Endodermal cell (in vitro differentiated cells): ENCODE measurements around the gene CTU2. TPM values are rescaled to one million over a fixed set of nuclear protein-coding genes. Genes with fewer than 3 reads are reported as not detected.

Experiments
- DNase-seq: peaks from one replicate; pipeline ENCODE4 v3.0.0-alpha.2; 2017
- H3K27ac ChIP-seq: 2 replicates; pipeline ENCODE4 v1.5.1; 2013; ENCODE audit warnings: mild to moderate bottlenecking, low read depth, low read length, moderate library complexity
- H3K27me3 ChIP-seq: 2 replicates; pipeline ENCODE4 v1.6.1; 2013; ENCODE audit warnings: mild to moderate bottlenecking, low read length, moderate library complexity; ENCODE audit not compliant: insufficient read depth, control insufficient read depth, poor library complexity, severe bottlenecking
- H3K36me3 ChIP-seq: 2 replicates; pipeline ENCODE4 v1.7.0; 2013; ENCODE audit warnings: mild to moderate bottlenecking, low read length, moderate library complexity; ENCODE audit not compliant: control insufficient read depth, insufficient read depth
- H3K4me1 ChIP-seq: one replicate; pipeline ENCODE4 v1.7.0; 2013; ENCODE audit warnings: low read length; ENCODE audit not compliant: control insufficient read depth, insufficient read depth
- H3K4me3 ChIP-seq: 2 replicates; pipeline ENCODE4 v1.5.1; 2013; ENCODE audit warnings: mild to moderate bottlenecking, low read length, moderate library complexity
- H3K9ac ChIP-seq: 2 replicates; pipeline ENCODE4 v1.6.1; 2013; ENCODE audit warnings: mild to moderate bottlenecking, low read length, moderate library complexity; ENCODE audit not compliant: poor library complexity, severe bottlenecking; ENCODE audit errors: extremely low read depth
- H3K9me3 ChIP-seq: 2 replicates; pipeline ENCODE4 v1.6.1; 2013; ENCODE audit warnings: mild to moderate bottlenecking, low read length, moderate library complexity; ENCODE audit not compliant: control insufficient read depth
- H3K27ac Mint-ChIP-seq: 2 replicates; pipeline ENCODE4 v1.8.0; 2020; ENCODE audit warnings: mixed read lengths
- H3K27me3 Mint-ChIP-seq: 2 replicates; pipeline ENCODE4 v1.8.0; 2021; ENCODE audit warnings: mild to moderate bottlenecking, mixed read lengths; ENCODE audit not compliant: insufficient read depth
- H3K36me3 Mint-ChIP-seq: 2 replicates; pipeline ENCODE4 v1.8.0; 2020; ENCODE audit warnings: low read depth, mixed read lengths
- H3K4me1 Mint-ChIP-seq: 2 replicates; pipeline ENCODE4 v1.8.0; 2020; ENCODE audit warnings: mixed read lengths
- H3K4me3 Mint-ChIP-seq: 2 replicates; pipeline ENCODE4 v1.8.0; 2020; ENCODE audit warnings: mild to moderate bottlenecking, moderate library complexity, mixed read lengths
- H3K9me3 Mint-ChIP-seq: 2 replicates; pipeline ENCODE4 v1.8.0; 2020; ENCODE audit warnings: mild to moderate bottlenecking, mixed read lengths
- WGBS, 2 experiments: methylation state at CpG; one replicate each; pipeline versions ENCODE4 v1.1.5 to v1.1.7; 2013; ENCODE audit warnings: missing lambda C conversion rate in 2 of 2, mixed read lengths in 1 of 2; ENCODE audit not compliant: insufficient coverage in 1 of 2, insufficient read length in 1 of 2; 5-methylcytosine and 5-hydroxymethylcytosine counted together
- long read RNA-seq, 4 experiments: library from polyadenylated mRNA in 2 of 4; library from RNA in 1 of 4; library from capped mRNA in 1 of 4; stranded (forward) in 3 of 4; unstranded in 1 of 4; transcript quantifications; one replicate each; pipeline ENCODE4 v2.0.0, GENCODE V29; 2020 to 2021; ENCODE audit warnings: inconsistent platforms in 1 of 4
- polyA plus RNA-seq, 2 experiments: library from polyadenylated mRNA; stranded (reverse); fragments of 50-300 nt; gene quantifications; one replicate each; pipeline ENCODE4 v1.2.3, GENCODE V29; 2013
- total RNA-seq, 2 donors: library from RNA; stranded (reverse); fragmentation: NEBNext Ultra II Directional in 1 of 2; extraction: Animal tissue kit (Norgen Biotek cat#: 25700) in 1 of 2; gene quantifications; 2 replicates in 1 of 2; 3 replicates in 1 of 2; pipeline ENCODE4 v1.2.1, GENCODE V29; 2021
- TF ChIP-seq, protein P1 (sequence below): fragments of 200-600 bp; sonication (generic); conservative IDR thresholded peaks from 2 replicates; pipeline ENCODE4 v1.5.0; 2021; ENCODE audit warnings: antibody characterized with exemption, mild to moderate bottlenecking

CTU2 gene
- 10 to 100 TPM; 16.7 to 24.3 TPM for total RNA-seq
- polyA plus RNA-seq (2013, experiment 1 of 2): 20.6 TPM
- polyA plus RNA-seq (2013, experiment 2 of 2): 14.3 TPM
- long read RNA-seq, experiment 1, partial matches to known transcripts: 0 of 3 reads
- long read RNA-seq, experiment 1, other reads (novel, unspliced or antisense): 2 of 3 reads
- long read RNA-seq, experiment 2, transcript CTU2-202 (15 exons, 1,751 nt): major isoform, 13 of 21 reads
- long read RNA-seq, experiment 2, partial matches to known transcripts: 4 of 21 reads
- long read RNA-seq, experiment 2, other reads (novel, unspliced or antisense): 3 of 21 reads
- long read RNA-seq, experiment 3, transcript CTU2-204 (14 exons, 1,586 nt): minor isoform, 8 of 86 reads
- long read RNA-seq, experiment 3, transcript CTU2-202 (15 exons, 1,751 nt): major isoform, 64 of 86 reads
- long read RNA-seq, experiment 3, partial matches to known transcripts: 2 of 86 reads
- long read RNA-seq, experiment 3, other reads (novel, unspliced or antisense): 12 of 86 reads
- long read RNA-seq, experiment 4, transcript CTU2-202 (15 exons, 1,751 nt): major isoform, 19 of 36 reads
- long read RNA-seq, experiment 4, partial matches to known transcripts: 12 of 36 reads
- long read RNA-seq, experiment 4, other reads (novel, unspliced or antisense): 4 of 36 reads

DNA sequence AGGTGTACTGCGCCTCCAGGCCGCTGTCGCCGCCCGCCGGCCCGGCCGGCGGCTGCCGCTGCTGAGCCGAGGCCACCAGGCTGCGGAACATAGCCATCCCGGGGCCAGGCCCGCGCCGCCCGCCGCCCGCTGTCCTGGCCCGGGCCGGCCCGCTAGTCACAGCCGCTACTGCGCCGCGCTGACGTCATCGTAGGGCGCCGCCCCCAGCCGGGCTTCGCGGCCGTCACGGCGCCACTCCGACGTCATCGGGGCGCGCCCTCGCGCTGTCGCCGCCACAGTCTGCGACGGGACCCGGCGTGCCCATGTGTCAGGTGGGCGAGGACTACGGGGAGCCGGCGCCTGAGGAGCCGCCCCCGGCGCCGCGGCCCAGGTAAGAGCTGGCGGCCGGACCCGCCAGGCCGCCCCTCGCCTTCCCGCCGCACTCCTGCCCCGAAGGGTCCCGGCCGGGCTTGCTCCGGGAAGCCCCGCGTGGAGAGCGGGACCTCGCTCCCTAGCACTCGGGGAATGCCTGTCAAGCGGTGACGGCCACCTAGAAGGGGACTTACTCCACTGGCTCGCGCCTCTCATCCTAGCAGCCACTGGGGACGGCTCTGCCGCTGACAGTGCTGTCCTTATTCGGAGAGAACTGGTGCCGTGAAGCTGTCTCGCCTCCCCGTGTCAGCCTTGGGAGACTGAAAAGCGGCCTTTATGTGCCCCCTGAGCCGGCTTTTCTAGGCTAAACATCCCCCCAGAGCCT is at the start of gene CTU2, which contains the start of gene RNF166:
TSS of gene CTU2 (plus strand) at position 275 of the 736 bp plus-strand sequence. CDS start at position 303, 28 bp downstream.
TSS of gene RNF166 (minus strand) at position 180 of the 736 bp plus-strand sequence. CDS start at position 97, 83 bp downstream.
- peak within 1 kb of the TSS; percentile 76 for H3K4me3 Mint-ChIP-seq
- TF ChIP-seq, protein P1, sequence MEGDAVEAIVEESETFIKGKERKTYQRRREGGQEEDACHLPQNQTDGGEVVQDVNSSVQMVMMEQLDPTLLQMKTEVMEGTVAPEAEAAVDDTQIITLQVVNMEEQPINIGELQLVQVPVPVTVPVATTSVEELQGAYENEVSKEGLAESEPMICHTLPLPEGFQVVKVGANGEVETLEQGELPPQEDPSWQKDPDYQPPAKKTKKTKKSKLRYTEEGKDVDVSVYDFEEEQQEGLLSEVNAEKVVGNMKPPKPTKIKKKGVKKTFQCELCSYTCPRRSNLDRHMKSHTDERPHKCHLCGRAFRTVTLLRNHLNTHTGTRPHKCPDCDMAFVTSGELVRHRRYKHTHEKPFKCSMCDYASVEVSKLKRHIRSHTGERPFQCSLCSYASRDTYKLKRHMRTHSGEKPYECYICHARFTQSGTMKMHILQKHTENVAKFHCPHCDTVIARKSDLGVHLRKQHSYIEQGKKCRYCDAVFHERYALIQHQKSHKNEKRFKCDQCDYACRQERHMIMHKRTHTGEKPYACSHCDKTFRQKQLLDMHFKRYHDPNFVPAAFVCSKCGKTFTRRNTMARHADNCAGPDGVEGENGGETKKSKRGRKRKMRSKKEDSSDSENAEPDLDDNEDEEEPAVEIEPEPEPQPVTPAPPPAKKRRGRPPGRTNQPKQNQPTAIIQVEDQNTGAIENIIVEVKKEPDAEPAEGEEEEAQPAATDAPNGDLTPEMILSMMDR: no peak
- WGBS, 2 experiments: 0% methylated on average over 34 to 86 of the region's 86 CpGs

DNA sequence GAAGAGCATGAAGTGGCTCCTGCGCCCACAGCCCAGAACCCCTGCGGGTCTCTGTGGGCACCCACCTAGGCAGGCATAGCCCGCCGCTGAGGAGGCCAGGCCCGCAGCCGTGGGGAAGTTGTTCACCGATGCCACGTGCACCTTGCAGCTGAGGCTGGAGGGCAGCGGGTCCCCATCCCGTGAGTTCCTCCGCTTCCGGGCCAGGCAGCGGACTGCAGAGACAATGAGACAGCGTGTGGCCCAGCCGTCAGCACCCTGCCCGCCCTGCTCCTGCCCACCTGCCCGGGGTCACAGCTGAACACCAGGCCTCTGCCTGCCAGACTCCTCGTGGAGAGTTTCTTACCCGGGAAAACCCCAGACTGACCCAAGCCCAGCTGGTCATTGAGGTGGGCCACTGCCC is 48.9 kb upstream of the CTU2 start:
- H3K4me3 Mint-ChIP-seq: no peak overlapping the region
- no peaks in the 10 kb centered on the region for H3K27me3 Mint-ChIP-seq
- Histone ChIP-seq H3K9me3 (no peaks in the 10 kb centered on the region), H3K27me3 (no peaks in the 10 kb centered on the region), H3K4me3 (no peak overlapping the region), H3K4me1 (no peaks in the 10 kb centered on the region), H3K27ac (no peak overlapping the region), H3K9ac (no peak overlapping the region), H3K36me3 (peaks cover 5% of the 10 kb centered on the region)
- no peaks in the 10 kb centered on the region for H3K9me3 Mint-ChIP-seq
- H3K36me3 Mint-ChIP-seq: peaks cover 15% of the 10 kb centered on the region
- H3K27ac Mint-ChIP-seq: no peak overlapping the region
- no peak for DNase-seq
- TF ChIP-seq, protein P1: no peak
- 95 to 97% methylated on average over 17 to 19 of the region's 19 CpGs for WGBS, 2 experiments
- H3K4me1 Mint-ChIP-seq: peaks cover 6% of the 10 kb centered on the region

More for the DNA sequence above, at the start of gene CTU2, which contains the start of gene RNF166:
- Mint-ChIP-seq H3K27ac (peak within 1 kb of the TSS; percentile 86), H3K9me3 (no peaks in the 10 kb centered on the region), H3K36me3 (no peaks in the 10 kb centered on the region), H3K27me3 (no peaks in the 10 kb centered on the region), H3K4me1 (peaks cover 13% of the 10 kb centered on the region)
- H3K27me3 ChIP-seq: no peaks in the 10 kb centered on the region
- no peaks in the 10 kb centered on the region for H3K9me3 ChIP-seq
- H3K9ac ChIP-seq: peak within 1 kb of the TSS; percentile 76
- H3K27ac ChIP-seq: no peak within 1 kb of the TSS
- DNase-seq: peak; percentile 94
- peak within 1 kb of the TSS; percentile 98 for H3K4me3 ChIP-seq
- H3K36me3 ChIP-seq: no peaks in the 10 kb centered on the region
- H3K4me1 ChIP-seq: peaks cover 6% of the 10 kb centered on the region

DNA sequence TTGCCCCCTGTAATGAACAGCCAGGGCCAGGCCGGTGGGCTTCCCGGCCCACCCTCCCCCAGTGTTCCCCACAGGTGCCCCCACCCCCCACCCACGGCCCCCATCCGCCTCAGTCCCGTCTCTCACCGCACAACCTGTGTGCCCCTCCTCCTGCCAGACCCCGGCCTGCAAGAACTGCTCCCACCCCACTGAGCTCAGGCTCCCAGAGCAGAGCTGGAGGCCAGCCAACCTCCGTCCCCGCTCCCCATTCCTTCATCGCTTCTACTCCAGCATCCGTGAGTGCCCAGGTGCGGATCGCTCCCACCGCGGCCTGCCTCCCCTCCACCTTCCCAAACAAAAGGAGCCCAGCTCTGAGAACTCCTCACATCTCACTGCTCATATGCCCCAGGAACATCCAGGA is 47.6 kb upstream of the CTU2 start:
- no peak overlapping the region for H3K4me3 Mint-ChIP-seq
- H3K27ac ChIP-seq: no peak overlapping the region

More for the DNA sequence above, 47.6 kb upstream of the CTU2 start:
- Mint-ChIP-seq H3K9me3 (no peaks in the 10 kb centered on the region), H3K36me3 (peaks cover 10% of the 10 kb centered on the region), H3K27me3 (no peaks in the 10 kb centered on the region), H3K4me1 (peaks cover 6% of the 10 kb centered on the region), H3K27ac (no peak overlapping the region)
- no peaks in the 10 kb centered on the region for H3K9me3 ChIP-seq
- no peak overlapping the region for H3K9ac ChIP-seq
- 92 to 100% methylated on average over 3 to 11 of the region's 15 CpGs for WGBS, 2 experiments
- H3K36me3 ChIP-seq: peaks cover 5% of the 10 kb centered on the region
- no peak overlapping the region for H3K4me3 ChIP-seq
- H3K27me3 ChIP-seq: no peaks in the 10 kb centered on the region
- no peak for DNase-seq
- TF ChIP-seq, protein P1: no peak
- no peaks in the 10 kb centered on the region for H3K4me1 ChIP-seq
